PC-9 (cell line): Measurements from ENCODE around the gene IRF8. TPM values are rescaled to one million over a fixed set of nuclear protein-coding genes. Genes with fewer than 3 reads are reported as not detected.

Experiments used
- BruUV-seq: library from RNA; stranded (reverse); fragments of 400-500 nt; replicated peaks from 2 replicates; lab custom pipeline; 2021; lab: Mats Ljungman, UMichigan
- CTCF ChIA-PET: fragments of 300-600 bp; sonication (Branson Sonifier 250); formaldehyde crosslinking; loops from one replicate; lab custom pipeline; 2022; ENCODE audit warnings: antibody characterized with exemption; lab: Charles Lee
- POLR2A ChIA-PET: fragments of 300-600 bp; sonication (Branson Sonifier 250); formaldehyde crosslinking; loops from one replicate; lab custom pipeline; 2022; ENCODE audit warnings: antibody characterized with exemption; ENCODE audit not compliant: unreplicated experiment; lab: Charles Lee
- DNase-seq, 2 experiments: peaks; one replicate each; pipeline versions ENCODE4 v3.0.0 to v3.0.0-alpha.2; 2015 to 2022; ENCODE audit warnings: mixed read lengths in 1 of 2
- H2AFZ ChIP-seq: fragments of 200-600 bp; sonication (generic); 2 replicates; pipeline ENCODE4 v1.8.1; 2017; ENCODE audit warnings: antibody characterized with exemption
- H3F3A ChIP-seq: fragments of 200-600 bp; sonication (generic); 2 replicates; pipeline ENCODE4 v1.8.1; 2017; ENCODE audit warnings: antibody characterized with exemption, mild to moderate bottlenecking, low read depth; ENCODE audit not compliant: insufficient read depth
- H3K27ac ChIP-seq: fragments of 200-600 bp; sonication (generic); 2 replicates; pipeline ENCODE4 v1.6.1; 2016; ENCODE audit warnings: mixed run types
- H3K27me3 ChIP-seq: fragments of 200-600 bp; sonication (generic); 2 replicates; pipeline ENCODE4 v1.6.1; 2016; ENCODE audit warnings: low read depth, mixed run types; ENCODE audit not compliant: insufficient read depth
- H3K36me3 ChIP-seq: fragments of 200-600 bp; sonication (generic); 2 replicates; pipeline ENCODE4 v1.6.1; 2016; ENCODE audit warnings: low read depth, mixed run types
- H3K4me1 ChIP-seq: fragments of 200-600 bp; sonication (generic); replicated peaks from 2 replicates; pipeline ENCODE4 v1.6.1; 2016; ENCODE audit warnings: mixed run types; ENCODE audit not compliant: insufficient read depth
- H3K4me2 ChIP-seq: fragments of 200-600 bp; sonication (generic); 2 replicates; pipeline ENCODE4 v1.6.1; 2017; ENCODE audit warnings: mixed run types
- H3K4me3 ChIP-seq: fragments of 200-600 bp; sonication (generic); 2 replicates; pipeline ENCODE4 v1.6.1; 2016; ENCODE audit warnings: mixed run types
- H3K79me2 ChIP-seq: fragments of 200-600 bp; sonication (generic); 2 replicates; pipeline ENCODE4 v1.6.1; 2017; ENCODE audit warnings: low read depth, mixed run types
- H3K9me2 ChIP-seq: fragments of 200-600 bp; sonication (generic); 2 replicates; pipeline ENCODE4 v1.8.1; 2017; ENCODE audit warnings: mild to moderate bottlenecking; ENCODE audit not compliant: insufficient read depth
- H3K9me3 ChIP-seq: fragments of 200-600 bp; sonication (generic); 2 replicates; pipeline ENCODE4 v1.8.1; 2016; ENCODE audit warnings: low read depth; ENCODE audit not compliant: insufficient read depth
- H4K20me1 ChIP-seq: fragments of 200-600 bp; sonication (generic); 2 replicates; pipeline ENCODE4 v1.8.1; 2017; ENCODE audit not compliant: insufficient read depth
- CTCF ChIP-seq: fragments of 200-600 bp; sonication (generic); conservative IDR thresholded peaks from 2 replicates; pipeline ENCODE4 v1.6.1; 2017; ENCODE audit warnings: mixed run types, antibody characterized with exemption, mild to moderate bottlenecking, moderate library complexity
- EZH2 ChIP-seq: fragments of 200-600 bp; sonication (generic); IDR thresholded peaks from 2 replicates; pipeline ENCODE4 v1.8.0; 2017; ENCODE audit warnings: antibody characterized with exemption, low read depth
- intact Hi-C: fragments of 100-400 bp; cut with micrococcal nuclease; formaldehyde crosslinking; loops from one replicate; pipeline ENCODE4 v1.10.0; 2022; ENCODE audit not compliant: unreplicated experiment
- total RNA-seq: library from RNA; stranded (reverse); gene quantifications from 2 replicates; pipeline ENCODE4 v1.2.3, GENCODE V29; 2021

The IRF8 gene
- total RNA-seq, 1 experiment from 2014 or later = not detected

- Histone ChIP-seq H4K20me1 (no peaks in the 10 kb centered on the region), H3K9me2 (no peaks in the 10 kb centered on the region), H3K4me3 (no peak overlapping the region), H3F3A (no peaks in the 10 kb centered on the region), H3K27me3 (peaks cover 92% of the 10 kb centered on the region), H3K79me2 (no peaks in the 10 kb centered on the region), H3K4me1 (no peaks in the 10 kb centered on the region), H3K4me2 (no peak overlapping the region), H2AFZ (no peak overlapping the region), H3K27ac (no peak overlapping the region), H3K9me3 (no peaks in the 10 kb centered on the region), H3K36me3 (no peaks in the 10 kb centered on the region)
- no peak for DNase-seq
- CTCF ChIA-PET = no interaction called here
- intact Hi-C loops = no loop called here
- POLR2A ChIA-PET = interaction anchor here (0.5 kb wide), 1 partner anchor 408 kb away, joined by 3 read pairs; no protein-coding TSS in a partner anchor
- BruUV-seq = no TSS peak
- TF ChIP-seq CTCF = no peak
- TF ChIP-seq EZH2 = no peak
Observed at GRCh38 chr16:85899444-85899843, 482 bp downstream of the IRF8 start.

- TF ChIP-seq EZH2 (no peak), CTCF (no peak)
- no peaks in the 10 kb centered on the region for H3K36me3 ChIP-seq
- ChIA-PET POLR2A (no interaction called here), CTCF (no interaction called here)
- H3K4me2 ChIP-seq = no peak overlapping the region
- H2AFZ ChIP-seq = no peak overlapping the region
- H3K4me3 ChIP-seq = no peak overlapping the region
- H3K4me1 ChIP-seq = no peaks in the 10 kb centered on the region
- DNase-seq = no peak
- intact Hi-C loops = no loop called here
- H3K27me3 ChIP-seq = peaks cover 92% of the 10 kb centered on the region
- H3K9me2 ChIP-seq = no peaks in the 10 kb centered on the region
- no peak overlapping the region for H3K27ac ChIP-seq
- no peaks in the 10 kb centered on the region for H4K20me1 ChIP-seq
- no peaks in the 10 kb centered on the region for H3F3A ChIP-seq
- no peaks in the 10 kb centered on the region for H3K79me2 ChIP-seq
- no peaks in the 10 kb centered on the region for H3K9me3 ChIP-seq
- BruUV-seq = no TSS peak
Observed at GRCh38 chr16:85900027-85900792, 1.2 kb downstream of the IRF8 start.

GRCh38 chr16:85901110-85901509 is 2.1 kb downstream of the IRF8 start:
- Histone ChIP-seq H3K9me3 (peaks cover 6% of the 10 kb centered on the region; the same call in 1 of the 2 replicates), H2AFZ (no peak overlapping the region), H3K4me2 (no peak overlapping the region), H3K4me3 (no peak overlapping the region), H3K4me1 (no peaks in the 10 kb centered on the region), H3K9me2 (no peaks in the 10 kb centered on the region), H3K36me3 (no peaks in the 10 kb centered on the region), H3F3A (no peaks in the 10 kb centered on the region), H3K27me3 (peaks cover 92% of the 10 kb centered on the region), H3K27ac (no peak overlapping the region), H3K79me2 (no peaks in the 10 kb centered on the region), H4K20me1 (no peaks in the 10 kb centered on the region)
- intact Hi-C loops = no loop called here
- CTCF ChIA-PET = no interaction called here
- no TSS peak for BruUV-seq
- POLR2A ChIA-PET = no interaction called here
- DNase-seq = no peak
- TF ChIP-seq EZH2 (no peak), CTCF (no peak)
